HepG2 (cell line): ENCODE measurements around the gene RAD9A. TPM values are rescaled to one million over a fixed set of nuclear protein-coding genes. Genes with fewer than 3 reads are reported as not detected.

ENCODE experiments used
- ATAC-seq: fragments of 200-7000 bp; cut with Tn5 transposase; 3 replicates; pipeline ENCODE4 v1.9.1; 2020; ENCODE audit warnings: mild to moderate bottlenecking, moderate library complexity
- BruUV-seq: library from RNA; stranded (reverse); fragments of 400-500 nt; replicated peaks from 2 replicates; lab custom pipeline; 2021; lab: Mats Ljungman, UMichigan
- CTCF ChIA-PET: fragments of 300-600 bp; formaldehyde crosslinking; extraction: SDS; loops from one replicate; lab custom pipeline; 2021; ENCODE audit warnings: low total read pairs, inconsistent platforms, low intra/inter-chr PET ratio; lab: Yijun Ruan, JAX
- POLR2A ChIA-PET: fragments of 350-600 bp; sonication (Branson Sonifier 250); formaldehyde crosslinking; loops from one replicate; lab custom pipeline; 2020; ENCODE audit warnings: antibody characterized with exemption, inconsistent platforms; lab: Yijun Ruan, JAX
- DNase-seq: peaks from one replicate; pipeline ENCODE4 v3.0.0-alpha.2; 2015; ENCODE audit warnings: low spot score
- FAIRE-seq: peaks from 3 replicates; lab custom pipeline; 2011; peaks lifted over from hg19 to GRCh38; lab: Jason Lieb, UNC
- H2AFZ ChIP-seq: one replicate; pipeline ENCODE4 v1.6.1; 2011; ENCODE audit warnings: low read length, inconsistent platforms
- H3K27ac ChIP-seq: fragments of 300-600 bp; 3 replicates; pipeline ENCODE4 v1.8.0; 2011; ENCODE audit warnings: mixed run types, mild to moderate bottlenecking, mixed read lengths, low read length, inconsistent platforms; ENCODE audit not compliant: insufficient read depth; ENCODE audit errors: extremely low read length
- H3K27me3 ChIP-seq, 2 experiments: fragments of 200-600 bp in 1 of 2; 2 replicates in 1 of 2; 3 replicates in 1 of 2; pipeline versions ENCODE4 v1.6.0 to v1.8.0; 2011; ENCODE audit warnings: low read length in 2 of 2, mild to moderate bottlenecking in 2 of 2, moderate library complexity in 2 of 2, inconsistent platforms in 1 of 2; ENCODE audit not compliant: insufficient read depth in 2 of 2, control insufficient read depth in 1 of 2
- H3K36me3 ChIP-seq, 2 experiments: fragments of 200-600 bp in 1 of 2; replicated peaks in 1 of 2; 2 replicates in 1 of 2; 3 replicates in 1 of 2; pipeline versions ENCODE4 v1.5.1 to v1.8.0; 2011; ENCODE audit warnings: low read length in 2 of 2, inconsistent platforms in 1 of 2; ENCODE audit not compliant: insufficient read depth in 2 of 2, control insufficient read depth in 1 of 2
- H3K4me1 ChIP-seq: 2 replicates; pipeline ENCODE4 v1.5.1; 2012; ENCODE audit warnings: low read length, inconsistent platforms; ENCODE audit not compliant: insufficient read depth
- H3K4me2 ChIP-seq: 2 replicates; pipeline ENCODE4 v1.6.0; 2011; ENCODE audit warnings: low read depth, low read length, inconsistent platforms
- H3K4me3 ChIP-seq, 3 experiments: fragments of 200-600 bp in 1 of 3; sonication (generic), shearing (Covaris generic) in 1 of 3; replicated peaks in 1 of 3; 2 replicates each; pipeline ENCODE4 v1.5.1; 2011 to 2016; ENCODE audit warnings: low read length in 3 of 3, inconsistent platforms in 2 of 3, low read depth in 2 of 3, mild to moderate bottlenecking in 2 of 3, control low read depth in 1 of 3, mixed read lengths in 1 of 3; ENCODE audit not compliant: insufficient read depth in 1 of 3
- H3K79me2 ChIP-seq: one replicate; pipeline ENCODE4 v1.6.1; 2011; ENCODE audit warnings: low read length, inconsistent platforms; ENCODE audit not compliant: insufficient read depth
- H3K9ac ChIP-seq: 2 replicates; pipeline ENCODE4 v1.6.0; 2011; ENCODE audit warnings: mild to moderate bottlenecking, low read depth, low read length, inconsistent platforms; ENCODE audit not compliant: insufficient read depth
- H3K9me3 ChIP-seq: 2 replicates; pipeline ENCODE4 v1.5.1; 2012; ENCODE audit warnings: mild to moderate bottlenecking, low read length
- H4K20me1 ChIP-seq: 2 replicates; pipeline ENCODE4 v1.6.0; 2011; ENCODE audit warnings: inconsistent platforms, mild to moderate bottlenecking, low read length, moderate library complexity; ENCODE audit not compliant: insufficient read depth
- ATM ChIP-seq: fragments of 450-650 bp; IDR thresholded peaks from 2 replicates; pipeline ENCODE4 v1.7.1; 2017; ENCODE audit warnings: mild to moderate bottlenecking, borderline replicate concordance
- CCDC6 ChIP-seq: sonication (generic); formaldehyde crosslinking; IDR thresholded peaks from 2 replicates; pipeline ENCODE4 v1.8.1; 2022; ENCODE audit warnings: mild to moderate bottlenecking, missing genetic modification reagents, moderate library complexity
- HNRNPH1 ChIP-seq: fragments of 200-400 bp; formaldehyde crosslinking; optimal IDR thresholded peaks from 2 replicates; pipeline ENCODE3; 2017; ENCODE audit warnings: mild to moderate bottlenecking, low read depth, low read length
- KDM5A ChIP-seq: fragments of 200-600 bp; sonication (generic); IDR thresholded peaks from 2 replicates; pipeline ENCODE4 v1.7.0; 2018; ENCODE audit warnings: antibody characterized with exemption, mild to moderate bottlenecking, low read length, borderline replicate concordance
- NCOR1 ChIP-seq: fragments of 200-600 bp; sonication (generic); IDR thresholded peaks from 2 replicates; pipeline ENCODE4 v1.7.0; 2017; ENCODE audit warnings: antibody characterized with exemption, low read length, borderline replicate concordance
- NFE2L1 ChIP-seq: sonication (generic); formaldehyde crosslinking; IDR thresholded peaks from 2 replicates; pipeline ENCODE4 v1.4.0; 2020; ENCODE audit warnings: missing genetic modification reagents, mild to moderate bottlenecking, borderline replicate concordance
- NFKB2 ChIP-seq: sonication (generic); formaldehyde crosslinking; IDR thresholded peaks from 2 replicates; pipeline ENCODE4 v1.4.0; 2020; ENCODE audit warnings: missing genetic modification reagents, borderline replicate concordance
- PITX1 ChIP-seq: sonication (generic); formaldehyde crosslinking; IDR thresholded peaks from 2 replicates; pipeline ENCODE4 v1.5.1; 2020; ENCODE audit warnings: mild to moderate bottlenecking, missing genetic modification reagents
- SALL1 ChIP-seq: sonication (generic); formaldehyde crosslinking; IDR thresholded peaks from 2 replicates; pipeline ENCODE4 v1.8.0; 2022; ENCODE audit warnings: mild to moderate bottlenecking, missing genetic modification reagents
- SNRNP70 ChIP-seq: fragments of 200-400 bp; formaldehyde crosslinking; IDR thresholded peaks from 2 replicates; pipeline ENCODE4 v1.6.1; 2017; ENCODE audit warnings: mild to moderate bottlenecking, low read depth, low read length, moderate library complexity
- SOX13 ChIP-seq, 3 experiments: fragments of 450-650 bp in 1 of 3; sonication (generic) in 1 of 3; formaldehyde crosslinking in 1 of 3; IDR thresholded peaks in 2 of 3; conservative IDR thresholded peaks in 1 of 3; 2 replicates each; pipeline versions ENCODE4 v1.5.0 to v1.6.1; 2016 to 2020; ENCODE audit warnings: antibody characterized with exemption in 1 of 3, mild to moderate bottlenecking in 1 of 3, missing compliant biosample characterization in 1 of 3, missing genetic modification reagents in 1 of 3, moderate library complexity in 1 of 3
- ZFAT ChIP-seq: sonication (generic); formaldehyde crosslinking; conservative IDR thresholded peaks from 2 replicates; pipeline ENCODE4 v1.8.1; 2023; ENCODE audit warnings: missing genetic modification reagents, inconsistent platforms
- ZNF569 ChIP-seq: sonication (generic); formaldehyde crosslinking; IDR thresholded peaks from 2 replicates; pipeline ENCODE4 v1.5.0; 2020; ENCODE audit warnings: mild to moderate bottlenecking, missing genetic modification reagents, moderate library complexity, borderline replicate concordance
- ZNF766 ChIP-seq: sonication (generic); formaldehyde crosslinking; IDR thresholded peaks from 2 replicates; pipeline ENCODE4 v1.5.0; 2020; ENCODE audit warnings: missing genetic modification reagents, borderline replicate concordance
- WGBS: methylation state at CpG from one replicate; pipeline ENCODE4 v1.1.6; 2017; ENCODE audit warnings: low lambda C conversion rate; 5-methylcytosine and 5-hydroxymethylcytosine counted together
- in situ Hi-C: cut with HindIII; loops from 2 replicates; pipeline ENCODE4 v1.10.0; 2017; ENCODE audit warnings: low pct_unique_long_range_greater_than_20kb; ENCODE audit not compliant: extremely low pct_ligation_motif_present
- intact Hi-C: fragments of 100-400 bp; cut with micrococcal nuclease; formaldehyde crosslinking; loops from one replicate; pipeline ENCODE4 v1.10.0; 2022; ENCODE audit not compliant: unreplicated experiment
- polyA plus RNA-seq, 8 experiments: library from polyadenylated mRNA; depleted of rRNA in 3 of 8; stranded (reverse) in 7 of 8; unstranded in 1 of 8; fragments of >200 nt; fragmentation: Illumina TruSeq in 4 of 8; extraction: Trizol in 4 of 8; gene quantifications; 2 replicates each; pipeline versions ENCODE4 v1.2.1 to v1.2.3, GENCODE V29; 2011 to 2016; ENCODE audit warnings: low read depth in 4 of 8, missing spikeins in 1 of 8, mixed read lengths in 1 of 8; ENCODE audit not compliant: insufficient read depth in 1 of 8
- total RNA-seq, 5 experiments: library from RNA; depleted of rRNA; stranded (reverse); fragments of >200 nt; fragmentation: Illumina TruSeq; extraction: Trizol; gene quantifications; 2 replicates each; pipeline ENCODE4 v1.2.3, GENCODE V29; 2016; ENCODE audit warnings: low read depth in 1 of 5
- TF ChIP-seq, protein P1 (sequence below): sonication (generic); formaldehyde crosslinking; IDR thresholded peaks from 2 replicates; pipeline ENCODE4 v1.9.0; 2022; ENCODE audit warnings: low read depth, missing genetic modification reagents
- TF ChIP-seq, protein P2 (sequence below): sonication (generic); formaldehyde crosslinking; IDR thresholded peaks from 2 replicates; pipeline ENCODE4 v1.8.1; 2023; ENCODE audit warnings: mild to moderate bottlenecking, moderate library complexity, missing genetic modification reagents

RAD9A gene
- total and polyA plus RNA-seq, 2 of the 13 experiments (the other 11 are each of a cell fraction or from before 2014, with no cell fraction given): 10.1 to 15.7 TPM

DNA sequence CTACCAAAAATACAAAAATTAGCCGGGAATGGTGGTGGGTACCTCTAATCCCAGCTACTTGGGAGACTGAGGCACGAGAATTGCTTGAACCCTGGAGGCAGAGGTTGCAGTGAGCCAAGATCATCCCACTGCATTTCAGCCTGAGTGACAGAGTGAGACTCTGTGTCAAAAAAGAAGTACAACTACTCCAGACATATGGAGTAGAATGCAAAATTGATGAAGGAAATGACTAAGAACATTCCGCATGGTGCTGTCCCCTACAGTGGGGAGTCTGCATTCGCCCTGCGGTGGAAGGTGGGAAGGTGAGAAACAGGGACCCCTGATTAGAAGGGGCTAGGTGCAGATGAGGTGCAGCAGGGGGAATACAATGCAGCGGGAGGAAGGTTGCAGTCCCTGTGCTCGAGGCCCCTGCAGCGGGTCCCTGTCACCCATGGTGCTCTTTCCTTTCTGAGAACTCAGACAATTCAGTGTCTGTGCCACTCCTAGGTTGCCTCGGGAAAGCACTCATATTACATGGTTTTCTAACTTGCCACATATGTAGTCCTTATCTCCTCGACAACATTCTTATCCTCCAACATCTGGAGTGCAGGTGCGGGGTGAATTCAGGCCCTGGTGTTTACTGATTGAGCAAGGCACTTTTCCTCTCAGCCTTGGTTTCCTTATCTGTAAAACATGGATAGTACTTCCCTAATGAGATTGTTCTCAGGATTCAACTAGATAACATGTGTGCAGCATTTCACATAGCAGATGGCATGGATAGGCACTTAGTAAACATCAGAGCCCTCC lies 43.6 kb upstream of the RAD9A start (continued):
- TF ChIP-seq NFE2L1 (CRISPR knock-in tag): no peak
- TF ChIP-seq NCOR1: no peak
- TF ChIP-seq NFKB2 (CRISPR knock-in tag): no peak
- TF ChIP-seq KDM5A: no peak
- TF ChIP-seq CCDC6 (CRISPR knock-in tag): no peak
- no peak for TF ChIP-seq HNRNPH1

DNA sequence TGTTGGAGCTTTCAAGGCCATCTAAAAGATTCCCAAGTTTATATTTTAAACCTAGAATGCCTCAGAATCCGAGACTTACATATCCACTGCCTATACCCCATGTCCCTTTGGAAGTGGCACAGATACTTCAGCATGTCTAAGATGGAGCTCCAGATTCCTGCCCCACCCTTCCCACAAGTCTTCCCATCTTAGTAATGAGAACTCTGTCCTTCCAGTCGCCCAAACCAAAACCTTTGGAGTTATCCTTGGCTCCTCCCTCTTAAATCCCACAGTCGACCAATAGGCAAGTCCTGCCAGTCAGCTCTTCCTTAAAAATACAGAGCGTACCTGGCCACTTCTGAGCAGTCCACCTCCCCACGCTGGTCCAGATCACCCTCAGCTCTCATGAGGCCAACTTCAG lies 42.8 kb upstream of the RAD9A start:
- Histone ChIP-seq H3K27ac (no peak overlapping the region), H3K27me3 (no peaks in the 10 kb centered on the region), H3K9ac (no peak overlapping the region), H3K79me2 (no peaks in the 10 kb centered on the region), H3K4me2 (no peak overlapping the region), H4K20me1 (no peaks in the 10 kb centered on the region), H2AFZ (no peak overlapping the region), H3K9me3 (no peaks in the 10 kb centered on the region), H3K36me3 (no peaks in the 10 kb centered on the region), H3K4me1 (peaks cover 27% of the 10 kb centered on the region), H3K4me3 (no peak overlapping the region)
- FAIRE-seq: no peak
- no peak for ATAC-seq
- CTCF ChIA-PET: no interaction called here
- intact Hi-C loops (no loop called here), in situ Hi-C loops (no loop called here)
- no peak for DNase-seq
- BruUV-seq: no TSS peak
- POLR2A ChIA-PET: interaction anchor here (9.7 kb wide), 1 partner anchor 29 kb away, joined by 365 read pairs; the partner anchor contains the start of gene CLCF1
- 41% methylated on average over 5 of the region's 5 CpGs for WGBS
- TF ChIP-seq ZFAT (no peak), SNRNP70 (no peak), ATM (no peak), PITX1 (CRISPR knock-in tag) (no peak), SALL1 (CRISPR knock-in tag) (no peak), SOX13 (IDR thresholded peaks at IDR 0.05) (no peak), SOX13 (CRISPR knock-in tag; conservative IDR thresholded peaks at IDR 0.05 in 1 of 2, IDR thresholded peaks at IDR 0.05 in 1 of 2) (no peak), ZNF766 (CRISPR knock-in tag) (no peak), ZNF569 (CRISPR knock-in tag) (no peak)
- TF ChIP-seq, protein P1, sequence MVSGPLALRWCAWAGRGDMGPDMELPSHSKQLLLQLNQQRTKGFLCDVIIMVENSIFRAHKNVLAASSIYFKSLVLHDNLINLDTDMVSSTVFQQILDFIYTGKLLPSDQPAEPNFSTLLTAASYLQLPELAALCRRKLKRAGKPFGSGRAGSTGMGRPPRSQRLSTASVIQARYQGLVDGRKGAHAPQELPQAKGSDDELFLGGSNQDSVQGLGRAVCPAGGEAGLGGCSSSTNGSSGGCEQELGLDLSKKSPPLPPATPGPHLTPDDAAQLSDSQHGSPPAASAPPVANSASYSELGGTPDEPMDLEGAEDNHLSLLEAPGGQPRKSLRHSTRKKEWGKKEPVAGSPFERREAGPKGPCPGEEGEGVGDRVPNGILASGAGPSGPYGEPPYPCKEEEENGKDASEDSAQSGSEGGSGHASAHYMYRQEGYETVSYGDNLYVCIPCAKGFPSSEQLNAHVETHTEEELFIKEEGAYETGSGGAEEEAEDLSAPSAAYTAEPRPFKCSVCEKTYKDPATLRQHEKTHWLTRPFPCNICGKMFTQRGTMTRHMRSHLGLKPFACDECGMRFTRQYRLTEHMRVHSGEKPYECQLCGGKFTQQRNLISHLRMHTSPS: no peak
- TF ChIP-seq, protein P2, sequence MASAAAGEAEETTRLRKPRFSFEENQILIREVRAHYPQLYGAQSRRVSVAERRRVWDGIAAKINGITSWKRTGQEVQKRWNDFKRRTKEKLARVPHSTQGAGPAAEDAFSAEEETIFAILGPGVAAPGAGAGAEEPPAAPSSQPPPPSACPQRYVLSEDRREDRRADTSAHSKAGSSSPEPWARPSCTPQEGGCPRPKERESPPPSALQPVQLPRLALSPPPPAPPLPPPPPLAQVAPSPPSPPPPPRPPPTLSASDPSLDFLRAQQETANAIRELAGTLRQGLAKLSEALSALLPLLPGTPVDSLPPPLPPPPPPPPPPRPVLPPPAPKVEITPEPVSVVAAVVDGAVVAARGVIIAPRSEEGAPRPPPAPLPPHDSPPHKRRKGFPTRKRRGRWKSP: no peak
